DND-41 (cell line): ENCODE results near the gene ASIC2.

Source experiments
- ATAC-seq: fragments of 200-7000 bp; cut with Tn5 transposase; 3 replicates; pipeline ENCODE4 v1.9.1; 2021; ENCODE audit warnings: low read depth; ENCODE audit not compliant: insufficient read depth
- DNase-seq: peaks from one replicate; pipeline ENCODE4 v3.0.0-alpha.2; 2020
- H2AFZ ChIP-seq: 2 replicates; pipeline ENCODE4 v1.6.0; 2012; ENCODE audit warnings: low read depth, low read length
- H3K27ac ChIP-seq: 2 replicates; pipeline ENCODE4 v1.5.1; 2012; ENCODE audit warnings: low read length, inconsistent platforms
- H3K27me3 ChIP-seq: fragments of 200-600 bp; sonication (generic); 2 replicates; pipeline ENCODE4 v1.6.0; 2012; ENCODE audit warnings: low read length, mild to moderate bottlenecking, inconsistent platforms; ENCODE audit not compliant: insufficient read depth, poor library complexity
- H3K36me3 ChIP-seq: 2 replicates; pipeline ENCODE4 v1.5.1; 2012; ENCODE audit warnings: low read length, inconsistent platforms; ENCODE audit not compliant: insufficient read depth
- H3K4me1 ChIP-seq: 2 replicates; pipeline ENCODE4 v1.5.1; 2012; ENCODE audit warnings: mild to moderate bottlenecking, low read length; ENCODE audit not compliant: insufficient read depth
- H3K4me2 ChIP-seq: 2 replicates; pipeline ENCODE4 v1.6.0; 2012; ENCODE audit warnings: mild to moderate bottlenecking, moderate library complexity, low read length, inconsistent platforms; ENCODE audit not compliant: insufficient read depth
- H3K4me3 ChIP-seq, 2 experiments: fragments of 200-600 bp in 1 of 2; shearing (Covaris generic) in 1 of 2; 2 replicates each; pipeline ENCODE4 v1.5.1; 2012 to 2016; ENCODE audit warnings: inconsistent platforms in 2 of 2, low read length in 2 of 2, mild to moderate bottlenecking in 2 of 2, low read depth in 1 of 2, moderate library complexity in 1 of 2
- H3K79me2 ChIP-seq: 2 replicates; pipeline ENCODE4 v1.6.0; 2012; ENCODE audit warnings: low read length, inconsistent platforms; ENCODE audit not compliant: insufficient read depth
- H3K9ac ChIP-seq: 2 replicates; pipeline ENCODE4 v1.6.0; 2012; ENCODE audit warnings: low read depth, mild to moderate bottlenecking, inconsistent platforms, low read length, moderate library complexity
- H3K9me3 ChIP-seq: 2 replicates; pipeline ENCODE4 v1.5.1; 2012; ENCODE audit warnings: low read length, moderate library complexity, mild to moderate bottlenecking, inconsistent platforms; ENCODE audit not compliant: insufficient read depth, severe bottlenecking
- H4K20me1 ChIP-seq: 2 replicates; pipeline ENCODE4 v1.6.0; 2012; ENCODE audit warnings: low read length; ENCODE audit not compliant: insufficient read depth
- CTCF ChIP-seq: IDR thresholded peaks from 2 replicates; pipeline ENCODE4 v1.5.1; 2012; ENCODE audit warnings: borderline replicate concordance, low read length, moderate library complexity, mild to moderate bottlenecking; ENCODE audit not compliant: poor library complexity, severe bottlenecking; ENCODE audit errors: extremely low read depth
- EZH2 ChIP-seq: IDR thresholded peaks from 3 replicates; pipeline ENCODE4 v1.6.1; 2012; ENCODE audit warnings: borderline replicate concordance, low read depth, mild to moderate bottlenecking, moderate library complexity, low read length, inconsistent platforms; ENCODE audit not compliant: severe bottlenecking

Gene ASIC2

DNA sequence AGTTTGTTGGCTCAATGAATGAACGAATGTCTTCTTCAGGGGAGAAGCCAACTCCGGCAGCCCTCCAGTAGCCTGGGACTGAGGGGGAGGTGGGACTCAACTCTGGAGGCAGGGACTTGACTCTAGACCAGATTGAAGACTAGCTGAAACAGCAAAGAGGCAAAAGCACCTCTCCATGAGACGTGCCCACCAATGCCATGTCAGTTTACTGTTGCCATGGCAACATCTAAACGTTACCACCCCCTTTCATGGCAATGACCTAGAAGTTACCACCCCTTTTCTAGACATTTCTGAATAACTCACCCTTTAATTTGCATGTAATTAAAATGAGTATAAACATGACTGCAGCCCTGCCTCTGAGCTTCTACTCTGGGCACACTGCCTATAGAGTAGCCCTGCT lies 91.8 kb downstream of the ASIC2 start:
- H3K79me2 ChIP-seq, result no peaks in the 10 kb centered on the region
- H3K27me3 ChIP-seq, result peaks cover 6% of the 10 kb centered on the region
- no peaks in the 10 kb centered on the region for H3K9me3 ChIP-seq
- no peak overlapping the region for H3K27ac ChIP-seq
- no peak overlapping the region for H3K4me3 ChIP-seq
- H3K4me1 ChIP-seq, result no peaks in the 10 kb centered on the region
- TF ChIP-seq CTCF (no peak), EZH2 (no peak)
- no peaks in the 10 kb centered on the region for H3K36me3 ChIP-seq
- no peak for DNase-seq
- no peak for ATAC-seq
- H2AFZ ChIP-seq, result no peak overlapping the region
- no peaks in the 10 kb centered on the region for H4K20me1 ChIP-seq
- H3K4me2 ChIP-seq, result no peak overlapping the region
- no peak overlapping the region for H3K9ac ChIP-seq

DNA sequence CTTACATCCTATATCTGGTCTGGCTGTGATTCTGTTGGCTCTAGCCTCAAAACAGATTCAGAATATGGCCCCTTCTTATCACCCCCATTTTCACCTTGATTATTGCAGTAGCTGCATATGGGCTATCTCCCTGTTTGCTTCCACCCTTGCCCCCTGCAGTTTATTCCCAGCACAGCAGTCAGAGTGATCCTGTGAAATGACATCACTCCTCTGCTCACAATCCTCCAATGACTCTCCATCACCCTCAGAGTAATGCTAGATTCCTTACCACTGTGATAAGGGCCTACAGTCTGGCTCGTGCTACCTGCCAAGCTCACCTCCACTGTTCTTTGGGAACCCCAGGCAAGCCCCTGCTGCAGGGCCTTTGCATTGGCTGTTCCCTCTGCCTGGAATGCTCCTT lies 92.5 kb downstream of the ASIC2 start:
- Histone ChIP-seq H3K27ac (no peak overlapping the region), H3K36me3 (no peaks in the 10 kb centered on the region), H3K79me2 (no peaks in the 10 kb centered on the region), H4K20me1 (no peaks in the 10 kb centered on the region), H3K4me3 (no peak overlapping the region), H3K27me3 (peaks cover 6% of the 10 kb centered on the region), H3K4me1 (no peaks in the 10 kb centered on the region), H3K9ac (no peak overlapping the region), H3K9me3 (no peaks in the 10 kb centered on the region), H3K4me2 (no peak overlapping the region), H2AFZ (no peak overlapping the region)
- ATAC-seq (no peak), DNase-seq (no peak)
- no peak for TF ChIP-seq CTCF
- no peak for TF ChIP-seq EZH2

DNA sequence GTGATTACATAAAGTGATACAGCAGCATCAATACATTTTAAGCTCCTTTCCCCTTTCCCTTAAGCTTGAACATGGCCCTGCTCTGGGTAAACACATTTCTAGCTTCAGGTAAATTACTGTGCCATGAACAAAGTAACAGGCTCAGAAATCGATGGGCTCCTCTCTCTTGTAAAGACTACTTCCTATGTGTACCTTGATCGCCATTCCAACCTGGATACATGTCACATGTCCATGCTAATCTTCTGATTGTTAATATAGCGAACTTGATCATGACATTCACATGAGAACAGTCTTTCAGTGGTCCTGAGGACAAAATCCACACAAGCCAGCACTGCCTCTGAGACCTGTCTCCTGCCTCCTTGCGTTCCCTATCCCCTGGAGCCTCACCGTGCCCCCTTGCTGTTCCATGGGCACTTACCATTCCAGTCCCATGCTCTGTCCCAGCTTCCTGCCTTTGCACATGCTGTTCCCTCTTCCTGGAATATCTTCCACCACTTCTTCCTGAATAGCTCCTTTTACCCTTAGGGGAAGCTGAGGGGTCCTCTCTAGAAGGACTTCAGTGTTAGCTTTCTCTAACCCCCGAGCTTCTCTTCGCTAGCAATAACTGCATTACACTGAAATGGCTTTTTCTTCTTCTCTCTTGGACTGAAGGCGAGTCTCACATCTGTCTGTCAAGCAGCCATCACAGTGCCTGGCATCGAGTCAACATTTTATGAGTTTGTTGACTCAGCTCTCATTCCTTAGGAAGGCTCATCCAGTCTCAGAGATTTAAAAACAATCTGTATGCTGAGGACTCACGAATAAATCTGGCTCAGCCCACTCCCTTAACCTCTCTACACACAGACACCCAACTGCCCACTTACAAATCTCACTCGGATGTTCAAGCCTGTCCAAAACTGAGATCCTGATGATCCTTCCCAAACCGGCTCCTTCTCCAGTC lies 93.3 kb downstream of the ASIC2 start:
- ATAC-seq, result no peak
- H3K4me1 ChIP-seq, result no peaks in the 10 kb centered on the region

More for the DNA sequence above, 93.3 kb downstream of the ASIC2 start:
- Histone ChIP-seq H3K9me3 (no peaks in the 10 kb centered on the region), H3K79me2 (no peaks in the 10 kb centered on the region), H3K4me2 (no peak overlapping the region), H3K9ac (no peak overlapping the region), H2AFZ (no peak overlapping the region), H3K4me3 (no peak overlapping the region), H4K20me1 (no peaks in the 10 kb centered on the region), H3K36me3 (no peaks in the 10 kb centered on the region), H3K27ac (no peak overlapping the region), H3K27me3 (peaks cover 7% of the 10 kb centered on the region)
- no peak for TF ChIP-seq CTCF
- TF ChIP-seq EZH2, result no peak
- no peak for DNase-seq
